ENCODE data around the gene LDLRAD3.

DNA sequence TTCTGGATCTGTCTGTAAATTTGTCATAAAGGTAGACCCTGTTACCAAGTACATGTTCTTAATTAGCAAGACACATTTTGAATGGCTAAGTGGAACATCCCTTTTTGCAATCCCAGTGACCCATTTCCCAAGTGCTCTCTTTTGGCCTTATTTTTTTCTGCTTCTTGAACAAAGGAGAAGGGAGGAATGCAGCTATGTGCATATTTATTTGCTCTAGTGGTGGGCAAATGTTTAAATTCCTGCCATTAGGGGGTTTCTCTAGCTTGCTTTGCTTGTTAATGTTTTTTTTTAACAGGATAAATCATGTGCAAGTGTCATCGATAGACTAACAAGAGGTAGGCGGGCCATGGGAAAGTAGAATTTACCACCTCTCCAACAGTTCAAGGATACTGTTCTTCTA lies 209.7 kb downstream of the LDLRAD3 start:
- TF ChIP-seq, protein P1, sequence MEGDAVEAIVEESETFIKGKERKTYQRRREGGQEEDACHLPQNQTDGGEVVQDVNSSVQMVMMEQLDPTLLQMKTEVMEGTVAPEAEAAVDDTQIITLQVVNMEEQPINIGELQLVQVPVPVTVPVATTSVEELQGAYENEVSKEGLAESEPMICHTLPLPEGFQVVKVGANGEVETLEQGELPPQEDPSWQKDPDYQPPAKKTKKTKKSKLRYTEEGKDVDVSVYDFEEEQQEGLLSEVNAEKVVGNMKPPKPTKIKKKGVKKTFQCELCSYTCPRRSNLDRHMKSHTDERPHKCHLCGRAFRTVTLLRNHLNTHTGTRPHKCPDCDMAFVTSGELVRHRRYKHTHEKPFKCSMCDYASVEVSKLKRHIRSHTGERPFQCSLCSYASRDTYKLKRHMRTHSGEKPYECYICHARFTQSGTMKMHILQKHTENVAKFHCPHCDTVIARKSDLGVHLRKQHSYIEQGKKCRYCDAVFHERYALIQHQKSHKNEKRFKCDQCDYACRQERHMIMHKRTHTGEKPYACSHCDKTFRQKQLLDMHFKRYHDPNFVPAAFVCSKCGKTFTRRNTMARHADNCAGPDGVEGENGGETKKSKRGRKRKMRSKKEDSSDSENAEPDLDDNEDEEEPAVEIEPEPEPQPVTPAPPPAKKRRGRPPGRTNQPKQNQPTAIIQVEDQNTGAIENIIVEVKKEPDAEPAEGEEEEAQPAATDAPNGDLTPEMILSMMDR (IDR thresholded peaks at IDR 0.05), result no peak
- TF ChIP-seq EZH2 (IDR thresholded peaks at IDR 0.05), result no peak
